Activated T-cell treated with anti-CD3 and anti-CD28 coated beads for 48 hours (primary cell): ENCODE results near the gene ZNF710.

ENCODE experiments used
- DNase-seq: peaks from one replicate; pipeline ENCODE4 v3.0.0-alpha.2; 2020; ENCODE audit warnings: low read depth

The ZNF710 gene

GRCh38 chr15:90079619-90080457 is 78.7 kb downstream of the ZNF710 start:
- no peak for DNase-seq

GRCh38 chr15:90080458-90080755 is 79.3 kb downstream of the ZNF710 start:
- DNase-seq = no peak

- DNase-seq = no peak
These were observed 79.8 kb downstream of the ZNF710 start for GRCh38 chr15:90080818-90081393.

- no peak for DNase-seq
These were observed 81.1 kb downstream of the ZNF710 start for GRCh38 chr15:90082140-90082715.

GRCh38 chr15:90083419-90083818 is 82.3 kb downstream of the ZNF710 start:
- DNase-seq = no peak

- no peak for DNase-seq
These were observed 83.0 kb downstream of the ZNF710 start for GRCh38 chr15:90083954-90084607.

- no peak for DNase-seq
These were observed 83.8 kb downstream of the ZNF710 start for GRCh38 chr15:90084876-90085423.

GRCh38 chr15:90085565-90085964 is 84.4 kb downstream of the ZNF710 start:
- DNase-seq = no peak

GRCh38 chr15:90086868-90087268 is 85.7 kb downstream of the ZNF710 start:
- peak; percentile 46 for DNase-seq

- peak; percentile 40 for DNase-seq
These were observed 86.5 kb downstream of the ZNF710 start for GRCh38 chr15:90087454-90088154.

- no peak for DNase-seq
These were observed 89.2 kb downstream of the ZNF710 start for GRCh38 chr15:90090226-90090848.

GRCh38 chr15:90091156-90091931 is 90.2 kb downstream of the ZNF710 start:
- no peak for DNase-seq

GRCh38 chr15:90095521-90095959 is 94.4 kb downstream of the ZNF710 start:
- DNase-seq = no peak

GRCh38 chr15:90097475-90097874 is 96.4 kb downstream of the ZNF710 start:
- peak; percentile 45 for DNase-seq

GRCh38 chr15:90099072-90099867 is 98.1 kb downstream of the ZNF710 start:
- DNase-seq = no peak

GRCh38 chr15:90099868-90100831 is 99.0 kb downstream of the ZNF710 start:
- no peak for DNase-seq

- DNase-seq = no peak
These were observed 100.2 kb downstream of the ZNF710 start for GRCh38 chr15:90101130-90101968.
